DOHH2 (cell line): ENCODE results near the gene NOXA1.

Source experiments
- EZH2phosphoT487 ChIP-seq: fragments of 200-600 bp; sonication (generic); IDR thresholded peaks from 2 replicates; pipeline ENCODE4 v1.6.1; 2017; ENCODE audit warnings: borderline replicate concordance, mild to moderate bottlenecking, antibody characterized with exemption, low read length, moderate library complexity, mixed read lengths
- TF ChIP-seq, protein P1 (sequence below): fragments of 200-600 bp; sonication (generic); IDR thresholded peaks from one replicate; pipeline ENCODE4 v1.5.1; 2014; ENCODE audit warnings: antibody characterized with exemption, mild to moderate bottlenecking, low read depth, low read length; ENCODE audit not compliant: poor library complexity, severe bottlenecking

DNA sequence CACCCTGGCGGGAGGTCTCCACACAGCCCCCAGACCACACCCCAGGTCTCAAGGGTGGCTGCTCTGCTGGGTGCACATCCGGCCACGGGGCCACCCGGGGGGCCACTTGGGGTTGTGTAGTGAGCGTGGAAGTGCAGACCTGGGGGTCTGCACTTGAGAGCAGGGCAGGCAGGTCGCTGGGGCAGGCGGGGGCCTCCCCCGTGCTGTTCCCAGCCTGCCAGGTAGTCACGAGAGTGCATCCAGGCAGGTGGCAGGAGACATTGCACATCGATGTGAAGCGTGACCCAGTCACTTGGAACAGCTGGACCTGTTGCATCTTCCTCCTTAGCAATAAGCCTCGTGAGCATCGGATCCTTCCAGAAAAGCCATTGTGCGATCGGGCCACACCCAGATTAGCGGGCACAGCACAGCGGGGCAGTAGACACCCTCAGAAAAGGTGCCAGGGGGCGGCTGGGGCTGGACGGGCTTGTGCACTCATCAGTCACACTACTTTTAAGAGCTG lies 22.8 kb downstream of the NOXA1 start:
- TF ChIP-seq, protein P1, sequence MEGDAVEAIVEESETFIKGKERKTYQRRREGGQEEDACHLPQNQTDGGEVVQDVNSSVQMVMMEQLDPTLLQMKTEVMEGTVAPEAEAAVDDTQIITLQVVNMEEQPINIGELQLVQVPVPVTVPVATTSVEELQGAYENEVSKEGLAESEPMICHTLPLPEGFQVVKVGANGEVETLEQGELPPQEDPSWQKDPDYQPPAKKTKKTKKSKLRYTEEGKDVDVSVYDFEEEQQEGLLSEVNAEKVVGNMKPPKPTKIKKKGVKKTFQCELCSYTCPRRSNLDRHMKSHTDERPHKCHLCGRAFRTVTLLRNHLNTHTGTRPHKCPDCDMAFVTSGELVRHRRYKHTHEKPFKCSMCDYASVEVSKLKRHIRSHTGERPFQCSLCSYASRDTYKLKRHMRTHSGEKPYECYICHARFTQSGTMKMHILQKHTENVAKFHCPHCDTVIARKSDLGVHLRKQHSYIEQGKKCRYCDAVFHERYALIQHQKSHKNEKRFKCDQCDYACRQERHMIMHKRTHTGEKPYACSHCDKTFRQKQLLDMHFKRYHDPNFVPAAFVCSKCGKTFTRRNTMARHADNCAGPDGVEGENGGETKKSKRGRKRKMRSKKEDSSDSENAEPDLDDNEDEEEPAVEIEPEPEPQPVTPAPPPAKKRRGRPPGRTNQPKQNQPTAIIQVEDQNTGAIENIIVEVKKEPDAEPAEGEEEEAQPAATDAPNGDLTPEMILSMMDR, result no peak
- TF ChIP-seq EZH2phosphoT487, result no peak
